Activated naive CD4-positive, alpha-beta T cell (primary cell): ENCODE results near the gene RACK1.

ENCODE experiments used
- DNase-seq, 4 experiments: peaks; one replicate each; lab custom pipeline; 2025; lab: John Stamatoyannopoulos, UW

Gene RACK1

GRCh38 chr5:181194489-181195248 is 49.0 kb downstream of the RACK1 start:
- DNase-seq = no peak

GRCh38 chr5:181193656-181194055 is 50.0 kb downstream of the RACK1 start:
- no peak for DNase-seq

GRCh38 chr5:181192337-181193046 is 51.2 kb downstream of the RACK1 start:
- no peak for DNase-seq

DNA sequence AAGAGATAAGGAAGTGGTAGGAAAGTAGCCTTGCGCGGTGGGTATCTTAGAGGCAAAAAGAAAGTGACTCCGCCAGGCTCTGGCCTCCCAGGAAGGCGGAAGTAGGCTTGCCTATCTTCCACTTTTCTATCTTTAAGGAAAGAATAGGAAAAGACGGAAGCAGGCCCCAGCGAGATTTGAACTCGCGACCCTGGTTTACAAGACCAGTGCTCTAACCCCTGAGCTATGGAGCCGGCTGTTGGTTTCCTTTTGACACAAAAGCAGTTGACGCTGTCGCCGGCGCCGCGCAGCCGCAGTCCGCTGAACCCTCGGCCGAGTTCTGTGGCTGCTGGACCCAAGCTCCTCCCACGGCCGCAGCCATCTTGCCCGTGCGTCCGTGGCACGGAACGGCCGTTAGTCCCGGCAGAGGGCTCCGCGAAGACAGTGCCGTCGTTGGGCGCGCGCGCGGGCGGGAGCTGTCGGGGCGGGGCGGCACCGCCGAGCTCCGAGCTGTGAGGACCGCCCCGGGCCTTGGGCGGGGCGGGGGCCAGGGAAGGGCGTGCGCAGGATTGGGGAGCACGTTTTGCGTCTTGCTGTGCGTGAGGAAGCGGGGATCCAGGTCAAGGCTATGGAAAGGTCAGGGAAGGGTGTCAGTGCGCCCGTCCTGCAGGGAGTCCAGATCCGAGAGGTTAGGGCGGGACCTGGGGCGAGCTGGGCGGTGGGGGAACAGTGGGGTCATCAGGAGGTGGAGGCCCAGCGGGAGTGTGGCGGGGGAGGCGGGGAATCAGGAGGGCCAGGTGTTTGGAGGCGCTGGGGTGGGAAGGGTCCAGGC is 52.0 kb downstream of the RACK1 start:
- no peak for DNase-seq

DNA sequence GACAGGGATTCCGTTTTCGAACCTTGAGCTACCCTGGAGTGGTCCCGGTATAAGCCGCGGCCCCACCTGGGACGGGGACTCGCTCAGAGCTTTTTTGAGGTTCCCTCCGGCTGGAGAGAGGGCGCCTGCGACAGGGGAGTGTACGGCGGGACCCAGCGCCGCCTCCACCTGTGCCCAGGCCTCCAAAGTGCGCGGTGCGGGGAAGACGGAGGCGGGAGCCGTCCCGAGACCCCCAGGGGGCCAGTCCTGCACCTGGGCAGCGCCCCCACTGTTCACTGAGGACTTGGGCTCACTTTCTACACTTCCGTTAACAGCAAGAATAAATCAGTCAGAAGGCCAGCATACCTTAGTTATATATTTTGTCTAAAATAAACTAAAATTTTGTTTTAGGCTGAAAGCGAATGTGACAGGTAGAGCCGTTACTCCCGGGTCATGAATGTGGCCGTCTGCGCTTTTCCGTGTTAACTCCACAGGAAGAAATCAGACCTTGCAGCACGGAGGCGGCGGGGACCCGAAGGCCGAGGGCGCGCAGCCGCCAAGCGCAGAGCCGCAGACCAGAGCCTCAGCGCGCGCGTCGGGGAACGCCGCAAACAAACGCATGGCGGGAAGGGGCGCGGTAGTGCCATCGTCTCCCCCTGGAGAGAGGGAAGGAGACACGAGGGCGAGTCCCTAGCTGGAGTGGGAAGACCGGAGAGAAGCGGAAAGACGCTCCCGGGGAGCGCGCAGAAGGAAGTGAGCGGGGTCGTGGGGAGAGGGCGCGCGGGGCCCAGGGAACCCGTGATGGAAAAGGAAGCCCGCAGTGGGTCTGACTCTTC is 52.8 kb downstream of the RACK1 start:
- DNase-seq = no peak

- DNase-seq = no peak
These were observed 53.6 kb downstream of the RACK1 start for GRCh38 chr5:181189962-181190710.

DNA sequence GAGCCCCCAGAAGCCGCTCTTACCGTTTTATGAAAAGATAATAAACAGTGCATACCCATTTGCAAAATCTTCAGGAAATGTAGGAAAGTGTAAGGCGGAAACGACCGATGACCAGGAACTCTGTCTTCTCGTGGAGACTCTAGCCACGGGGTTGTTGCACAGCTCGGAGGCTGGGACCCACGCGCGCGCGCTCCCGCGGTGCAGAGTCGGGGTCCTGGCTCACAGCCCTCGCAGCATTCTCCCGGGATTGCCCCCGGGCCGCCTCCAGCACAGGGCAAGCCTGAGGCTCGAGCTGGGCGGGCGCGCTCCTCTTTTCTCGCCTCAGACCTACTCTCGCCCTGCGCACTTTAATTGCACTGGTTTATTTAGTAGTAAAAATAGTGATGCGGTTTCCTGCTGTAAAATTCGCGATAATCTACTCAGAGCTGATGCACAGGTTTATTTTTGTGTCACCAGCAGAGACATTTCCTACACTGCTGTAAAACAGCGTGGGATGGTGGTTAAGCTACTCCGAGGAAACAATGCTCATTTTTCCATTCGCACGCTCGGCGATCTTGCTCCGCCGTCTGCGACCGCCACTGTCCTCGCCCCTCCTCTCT is 54.2 kb downstream of the RACK1 start:
- DNase-seq = no peak

DNA sequence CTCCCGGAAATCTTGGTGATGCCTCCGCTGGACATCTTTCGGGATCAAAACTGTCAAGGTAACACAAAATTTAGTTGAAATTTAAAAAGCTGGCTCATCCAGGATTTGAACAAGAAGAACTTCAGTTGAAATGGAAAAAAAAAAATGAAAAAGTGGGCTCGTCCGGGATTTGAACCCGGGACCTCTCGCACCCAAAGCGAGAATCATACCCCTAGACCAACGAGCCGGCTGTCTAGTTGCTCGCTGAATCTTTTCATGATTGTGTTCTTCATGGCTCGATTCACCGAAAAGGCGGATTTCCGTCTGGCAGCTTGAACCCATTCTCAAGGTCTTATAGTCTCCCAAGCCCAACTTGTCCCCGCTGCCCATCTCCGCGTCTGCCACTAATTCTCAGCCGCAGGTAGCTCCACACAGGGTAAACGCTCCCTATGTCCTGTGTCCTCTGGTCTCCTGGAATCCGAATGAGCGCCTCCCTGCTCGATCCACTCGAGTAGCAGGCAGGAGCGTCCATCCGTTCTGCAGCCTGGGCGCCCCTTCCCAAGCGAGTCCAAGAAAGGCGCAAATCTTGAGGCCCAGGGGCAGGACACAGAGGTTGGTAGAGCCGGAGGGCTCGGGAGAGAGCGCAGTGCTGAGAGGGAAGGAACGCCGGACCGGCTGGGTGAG is 54.9 kb downstream of the RACK1 start:
- DNase-seq = no peak

DNA sequence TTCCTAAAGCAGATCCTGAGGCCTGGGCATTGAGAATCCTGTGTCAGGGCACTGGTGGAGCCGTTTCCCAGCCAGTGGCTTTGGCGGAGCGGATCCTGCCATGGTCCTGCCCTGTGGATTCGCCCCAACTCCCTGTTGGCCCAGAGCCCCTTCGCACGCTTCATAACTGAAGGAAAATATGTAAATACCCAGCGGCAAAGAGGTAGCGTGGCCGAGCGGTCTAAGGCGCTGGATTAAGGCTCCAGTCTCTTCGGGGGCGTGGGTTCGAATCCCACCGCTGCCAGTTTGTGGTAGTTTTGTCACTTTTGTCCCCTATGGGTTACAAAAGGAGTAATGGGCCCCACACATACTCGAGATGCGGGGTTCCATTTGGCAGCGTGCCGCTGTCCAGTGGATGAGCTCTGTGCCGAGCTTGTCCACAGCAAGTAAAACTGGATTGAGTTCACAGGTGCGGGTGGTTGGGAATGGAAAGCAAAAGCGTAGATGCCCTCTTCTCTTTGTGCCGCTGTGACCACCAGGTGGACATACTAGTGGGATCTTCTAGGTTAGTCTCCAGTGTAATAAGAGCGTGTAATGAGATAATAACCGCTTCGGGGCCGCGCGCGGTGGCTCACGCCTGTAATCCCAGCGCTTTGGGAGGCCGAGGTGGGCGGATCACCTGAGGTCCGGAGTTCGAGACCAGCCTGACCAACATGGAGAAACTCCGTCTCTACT is 56.0 kb downstream of the RACK1 start:
- DNase-seq = no peak

DNA sequence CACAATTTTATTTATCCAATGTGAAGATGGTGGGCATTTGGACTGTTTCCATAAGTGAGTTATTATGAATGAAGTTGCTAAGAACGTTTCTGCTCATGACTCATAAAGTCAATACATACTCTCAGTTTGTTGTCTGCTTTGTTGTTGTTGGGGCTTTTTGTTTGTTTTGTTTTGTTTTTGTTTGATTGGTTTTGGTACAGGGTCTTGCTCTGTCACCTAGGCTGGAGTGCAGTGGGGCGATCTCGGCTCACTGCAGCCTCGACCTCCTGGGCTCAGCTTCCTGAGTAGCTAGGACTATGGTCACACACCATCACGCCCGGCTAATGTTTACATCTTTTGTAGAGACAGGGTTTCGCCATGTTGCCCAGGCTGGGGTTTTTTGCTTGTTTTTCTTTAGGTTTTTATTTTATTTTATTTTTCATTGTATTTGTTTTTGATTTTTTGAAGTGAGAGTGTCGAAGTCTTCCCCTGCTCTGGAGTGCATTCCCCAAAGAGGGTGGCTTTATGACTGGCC is 56.7 kb downstream of the RACK1 start:
- DNase-seq = no peak
